A673 (cell line): ENCODE results near the gene CCDC170. TPM values are rescaled to one million over a fixed set of nuclear protein-coding genes. Genes with fewer than 3 reads are reported as not detected.
"Not testable (repeated sequence)": the region's sequence is repeated elsewhere in the genome, so short reads cannot be mapped to it uniquely, and the experiment has no call there.

Experiments used
- BruUV-seq: library from RNA; stranded (reverse); fragments of 400-500 nt; replicated peaks from 2 replicates; lab custom pipeline; 2021; lab: Mats Ljungman, UMichigan
- CTCF ChIA-PET: fragments of 300-600 bp; sonication (Branson Sonifier 250); formaldehyde crosslinking; loops from one replicate; lab custom pipeline; 2022; ENCODE audit warnings: antibody characterized with exemption; lab: Charles Lee
- POLR2A ChIA-PET: fragments of 300-600 bp; sonication (Branson Sonifier 250); formaldehyde crosslinking; loops from one replicate; lab custom pipeline; 2022; ENCODE audit warnings: antibody characterized with exemption; ENCODE audit not compliant: low non-redundant PET; lab: Charles Lee
- DNase-seq: peaks from one replicate; pipeline ENCODE4 v3.0.0-alpha.2; 2015; ENCODE audit warnings: low spot score
- H3K27ac ChIP-seq: fragments of 200-600 bp; sonication (generic); 2 replicates; pipeline ENCODE4 v1.5.1; 2016; ENCODE audit warnings: mixed run types, low read depth, mild to moderate bottlenecking, mixed read lengths, antibody characterized with exemption, low read length; ENCODE audit not compliant: poor library complexity, severe bottlenecking
- H3K27me3 ChIP-seq: fragments of 200-600 bp; sonication (generic); replicated peaks from 2 replicates; pipeline ENCODE4 v1.6.1; 2017; ENCODE audit warnings: mixed run types, low read depth, mild to moderate bottlenecking, mixed read lengths, antibody characterized with exemption, low read length; ENCODE audit not compliant: insufficient read depth, poor library complexity
- H3K36me3 ChIP-seq: fragments of 200-600 bp; sonication (generic); 2 replicates; pipeline ENCODE4 v1.6.1; 2016; ENCODE audit warnings: mixed run types, mild to moderate bottlenecking, mixed read lengths, antibody characterized with exemption, low read length; ENCODE audit not compliant: insufficient read depth, poor library complexity, severe bottlenecking
- H3K4me1 ChIP-seq: fragments of 200-600 bp; sonication (generic); 2 replicates; pipeline ENCODE4 v1.6.1; 2017; ENCODE audit warnings: mixed run types, mild to moderate bottlenecking, mixed read lengths, antibody characterized with exemption, low read length; ENCODE audit not compliant: insufficient read depth, poor library complexity, severe bottlenecking
- H3K4me3 ChIP-seq: fragments of 200-600 bp; sonication (generic); 2 replicates; pipeline ENCODE4 v1.5.1; 2016; ENCODE audit warnings: low read depth, mixed run types, mild to moderate bottlenecking, mixed read lengths, low read length; ENCODE audit not compliant: poor library complexity, severe bottlenecking
- H3K9me3 ChIP-seq: fragments of 200-600 bp; sonication (generic); 2 replicates; pipeline ENCODE4 v1.6.1; 2016; ENCODE audit warnings: mixed run types, low read depth, mild to moderate bottlenecking, mixed read lengths, antibody characterized with exemption, low read length; ENCODE audit not compliant: poor library complexity, severe bottlenecking
- EZH2 ChIP-seq: fragments of 200-600 bp; sonication (generic); IDR thresholded peaks from 2 replicates; pipeline ENCODE4 v1.6.1; 2017; ENCODE audit warnings: borderline replicate concordance, low read depth, mild to moderate bottlenecking, mixed read lengths, antibody characterized with exemption, low read length; ENCODE audit not compliant: poor library complexity, severe bottlenecking
- intact Hi-C: fragments of 100-400 bp; cut with micrococcal nuclease; formaldehyde crosslinking; loops from one replicate; pipeline ENCODE4 v1.10.0; 2022; ENCODE audit not compliant: unreplicated experiment
- total RNA-seq: library from RNA; stranded (reverse); gene quantifications from 2 replicates; pipeline ENCODE4 v1.2.3, GENCODE V29; 2021
- TF ChIP-seq, protein P1 (sequence below): fragments of 300-800, 200-600 bp; sonication (generic); conservative IDR thresholded peaks from 2 replicates; pipeline ENCODE4 v1.5.1; 2017; ENCODE audit warnings: low read depth, mild to moderate bottlenecking, antibody characterized with exemption, low read length, moderate library complexity, mixed read lengths

CCDC170 gene
- total RNA-seq, 1 experiment from 2014 or later, result 0.17 TPM

DNA sequence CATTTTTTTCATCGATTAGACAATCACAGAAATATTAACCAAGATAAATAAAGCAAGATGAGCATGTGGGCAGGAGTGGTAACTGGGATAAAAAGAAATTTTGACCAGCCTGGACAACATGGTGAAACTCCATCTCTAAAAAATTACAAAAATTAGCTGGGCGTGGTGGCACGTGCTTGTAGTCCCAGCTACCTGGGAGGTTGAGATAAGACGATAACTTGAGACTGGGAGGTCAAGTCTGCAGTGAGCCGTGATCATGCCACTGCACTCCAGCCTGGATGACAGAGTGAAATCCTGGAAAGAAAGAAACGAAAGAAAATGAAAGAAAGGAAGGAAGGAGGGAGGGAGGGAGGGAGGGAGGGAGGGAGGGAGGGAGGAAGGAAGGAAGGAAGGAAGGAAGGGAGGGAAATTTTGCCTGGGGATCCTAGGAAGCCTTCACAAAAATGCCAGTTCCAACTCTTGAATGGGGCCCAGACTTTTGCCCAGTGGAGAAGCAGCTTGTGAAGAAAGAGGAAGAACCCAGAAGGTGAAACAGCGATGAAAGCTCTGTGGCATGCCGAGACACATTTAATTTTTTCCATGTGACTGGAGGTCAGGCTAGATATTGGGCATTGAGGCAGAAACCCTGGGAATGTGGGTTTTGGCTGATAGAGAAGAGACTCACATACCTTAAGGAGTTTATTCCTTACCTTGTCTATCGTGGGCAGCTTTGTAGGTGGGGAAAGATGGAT is 20.3 kb downstream of the CCDC170 start:
- Histone ChIP-seq H3K27ac (no peak overlapping the region), H3K4me1 (no peaks in the 10 kb centered on the region), H3K4me3 (no peak overlapping the region), H3K9me3 (no peaks in the 10 kb centered on the region), H3K36me3 (no peaks in the 10 kb centered on the region), H3K27me3 (no peaks in the 10 kb centered on the region)
- TF ChIP-seq EZH2, result no peak
- TF ChIP-seq, protein P1, sequence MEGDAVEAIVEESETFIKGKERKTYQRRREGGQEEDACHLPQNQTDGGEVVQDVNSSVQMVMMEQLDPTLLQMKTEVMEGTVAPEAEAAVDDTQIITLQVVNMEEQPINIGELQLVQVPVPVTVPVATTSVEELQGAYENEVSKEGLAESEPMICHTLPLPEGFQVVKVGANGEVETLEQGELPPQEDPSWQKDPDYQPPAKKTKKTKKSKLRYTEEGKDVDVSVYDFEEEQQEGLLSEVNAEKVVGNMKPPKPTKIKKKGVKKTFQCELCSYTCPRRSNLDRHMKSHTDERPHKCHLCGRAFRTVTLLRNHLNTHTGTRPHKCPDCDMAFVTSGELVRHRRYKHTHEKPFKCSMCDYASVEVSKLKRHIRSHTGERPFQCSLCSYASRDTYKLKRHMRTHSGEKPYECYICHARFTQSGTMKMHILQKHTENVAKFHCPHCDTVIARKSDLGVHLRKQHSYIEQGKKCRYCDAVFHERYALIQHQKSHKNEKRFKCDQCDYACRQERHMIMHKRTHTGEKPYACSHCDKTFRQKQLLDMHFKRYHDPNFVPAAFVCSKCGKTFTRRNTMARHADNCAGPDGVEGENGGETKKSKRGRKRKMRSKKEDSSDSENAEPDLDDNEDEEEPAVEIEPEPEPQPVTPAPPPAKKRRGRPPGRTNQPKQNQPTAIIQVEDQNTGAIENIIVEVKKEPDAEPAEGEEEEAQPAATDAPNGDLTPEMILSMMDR, result no peak
- POLR2A ChIA-PET, result no interaction called here
- no TSS peak for BruUV-seq
- intact Hi-C loops, result no loop called here
- no peak for DNase-seq
- CTCF ChIA-PET, result no interaction called here

DNA sequence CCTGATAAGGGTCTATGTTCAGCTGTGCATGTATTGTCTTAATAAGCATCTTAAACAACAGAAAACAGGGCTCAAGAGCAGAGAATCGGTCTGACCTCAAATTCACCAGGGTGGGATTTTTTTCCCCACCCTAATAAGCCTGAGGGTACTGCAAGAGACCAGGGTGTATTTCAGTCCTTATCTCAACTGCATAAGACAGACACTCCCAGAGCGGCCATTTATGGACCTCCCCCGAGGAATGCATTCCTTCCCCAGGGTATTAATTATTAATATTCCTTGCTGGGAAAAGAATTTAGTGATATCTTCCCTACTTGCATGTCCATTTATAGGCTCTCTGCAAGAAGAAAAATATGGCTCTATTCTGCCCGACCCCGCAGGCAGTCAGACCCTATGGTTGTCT is 25.2 kb downstream of the CCDC170 start:
- intact Hi-C loops, DNase-seq, BruUV-seq, POLR2A ChIA-PET, H3K4me3 ChIP-seq, CTCF ChIA-PET, H3K4me1 ChIP-seq, H3K9me3 ChIP-seq, H3K27ac ChIP-seq, H3K27me3 ChIP-seq, H3K36me3 ChIP-seq: not testable (repeated sequence)

DNA sequence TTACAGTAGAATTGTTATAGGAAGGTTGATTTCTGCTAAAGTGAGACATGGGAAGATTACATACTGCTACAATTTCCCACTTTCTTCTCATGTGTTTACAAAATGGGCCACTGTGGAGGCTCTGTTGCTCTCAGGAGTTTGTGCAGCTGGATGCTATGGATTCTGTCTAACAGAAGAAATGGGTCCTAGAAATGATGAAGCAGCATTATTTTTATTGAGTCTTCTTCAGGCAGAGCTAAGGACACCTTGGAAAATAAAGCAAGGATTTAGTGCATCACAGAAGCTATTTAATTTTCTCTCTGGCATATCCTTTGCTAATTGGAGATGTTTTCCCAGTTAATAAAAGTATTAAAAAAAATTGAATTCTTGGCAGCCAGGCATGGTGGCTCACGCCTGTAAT is 29.2 kb downstream of the CCDC170 start:
- no TSS peak for BruUV-seq
- TF ChIP-seq, protein P1, result no peak
- TF ChIP-seq EZH2, result no peak

DNA sequence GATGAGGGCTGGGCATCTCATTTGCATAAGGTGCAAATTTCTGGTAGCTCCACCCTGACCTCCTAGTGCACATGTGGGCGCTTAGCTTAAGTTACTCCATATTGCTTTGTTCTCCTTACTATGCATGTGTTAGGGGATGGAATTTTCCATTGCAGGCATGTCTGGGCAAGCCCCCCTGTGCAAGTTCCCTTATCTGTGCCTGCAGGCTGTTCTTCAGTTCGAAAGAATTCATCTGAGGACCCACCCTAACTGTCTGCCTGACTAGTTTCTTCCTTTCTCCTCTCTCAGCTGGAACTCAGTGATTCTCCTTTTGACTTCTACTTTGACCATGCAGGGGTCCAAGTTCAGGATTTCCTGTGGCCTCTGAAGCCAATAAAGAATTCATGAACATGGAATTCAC is 30.2 kb downstream of the CCDC170 start:
- no TSS peak for BruUV-seq
- POLR2A ChIA-PET, result no interaction called here
- Histone ChIP-seq H3K27me3 (no peaks in the 10 kb centered on the region), H3K4me1 (no peaks in the 10 kb centered on the region), H3K9me3 (no peaks in the 10 kb centered on the region), H3K27ac (no peak overlapping the region), H3K36me3 (no peaks in the 10 kb centered on the region), H3K4me3 (no peak overlapping the region)
- intact Hi-C loops, result no loop called here
- CTCF ChIA-PET, result no interaction called here
- TF ChIP-seq, protein P1, result no peak
- no peak for TF ChIP-seq EZH2
- peak; percentile 11 for DNase-seq

More for the DNA sequence above, 29.2 kb downstream of the CCDC170 start:
- ChIA-PET CTCF (no interaction called here), POLR2A (no interaction called here)
- Histone ChIP-seq H3K36me3 (no peaks in the 10 kb centered on the region), H3K4me1 (no peaks in the 10 kb centered on the region), H3K9me3 (no peaks in the 10 kb centered on the region), H3K27ac (no peak overlapping the region), H3K27me3 (no peaks in the 10 kb centered on the region), H3K4me3 (no peak overlapping the region)
- intact Hi-C loops, result no loop called here
- no peak for DNase-seq
